ENCODE data around the gene ACSF2. TPM values are rescaled to one million over a fixed set of nuclear protein-coding genes. Genes with fewer than 3 reads are reported as not detected.
A peak's percentile ranks its signal among the peaks of the same experiment; 100 is the strongest.

Gene ACSF2
- total RNA-seq, 1 donor from 2014 or later, result 70.4 TPM

DNA sequence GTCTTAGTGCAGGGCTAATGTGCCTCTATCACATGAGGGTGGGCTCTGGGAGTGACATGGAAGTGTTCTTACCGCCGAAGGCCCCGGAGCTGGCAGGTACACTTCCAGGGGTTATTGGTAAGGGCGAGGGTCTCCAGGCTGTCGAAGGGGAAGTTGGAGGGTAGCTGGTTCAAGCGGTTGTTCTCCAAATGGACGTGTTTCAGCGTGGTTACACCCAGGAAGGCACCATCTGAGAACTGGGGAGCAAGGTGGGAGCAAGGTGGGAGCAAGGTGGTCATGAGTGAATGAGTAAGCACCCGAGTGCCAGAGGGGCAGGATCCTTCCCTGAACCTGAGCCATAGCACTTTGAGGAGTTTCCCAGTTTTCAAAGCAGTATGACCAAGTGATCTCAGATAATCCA, 39.6 kb downstream of the ACSF2 start:
- intact Hi-C loops (cut with DNase I), result no loop called here
- H3K4me3 ChIP-seq, result no peak overlapping the region
- DNase-seq (no peak), ATAC-seq (no peak)
- TF ChIP-seq, protein P1, sequence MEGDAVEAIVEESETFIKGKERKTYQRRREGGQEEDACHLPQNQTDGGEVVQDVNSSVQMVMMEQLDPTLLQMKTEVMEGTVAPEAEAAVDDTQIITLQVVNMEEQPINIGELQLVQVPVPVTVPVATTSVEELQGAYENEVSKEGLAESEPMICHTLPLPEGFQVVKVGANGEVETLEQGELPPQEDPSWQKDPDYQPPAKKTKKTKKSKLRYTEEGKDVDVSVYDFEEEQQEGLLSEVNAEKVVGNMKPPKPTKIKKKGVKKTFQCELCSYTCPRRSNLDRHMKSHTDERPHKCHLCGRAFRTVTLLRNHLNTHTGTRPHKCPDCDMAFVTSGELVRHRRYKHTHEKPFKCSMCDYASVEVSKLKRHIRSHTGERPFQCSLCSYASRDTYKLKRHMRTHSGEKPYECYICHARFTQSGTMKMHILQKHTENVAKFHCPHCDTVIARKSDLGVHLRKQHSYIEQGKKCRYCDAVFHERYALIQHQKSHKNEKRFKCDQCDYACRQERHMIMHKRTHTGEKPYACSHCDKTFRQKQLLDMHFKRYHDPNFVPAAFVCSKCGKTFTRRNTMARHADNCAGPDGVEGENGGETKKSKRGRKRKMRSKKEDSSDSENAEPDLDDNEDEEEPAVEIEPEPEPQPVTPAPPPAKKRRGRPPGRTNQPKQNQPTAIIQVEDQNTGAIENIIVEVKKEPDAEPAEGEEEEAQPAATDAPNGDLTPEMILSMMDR (IDR thresholded peaks at IDR 0.05), result no peak
- peaks cover 13% of the 10 kb centered on the region for H3K4me1 ChIP-seq
- H3K36me3 ChIP-seq, result peaks cover 24% of the 10 kb centered on the region
- peaks cover 11% of the 10 kb centered on the region for H3K27me3 ChIP-seq (ENCODE audit: low read depth)
- no peak overlapping the region for H3K27ac ChIP-seq
- no peaks in the 10 kb centered on the region for H3K9me3 ChIP-seq

GRCh38 chr17:50466371-50467113, 40.5 kb downstream of the ACSF2 start:
- TF ChIP-seq, protein P1 (IDR thresholded peaks at IDR 0.05), result no peak
- Histone ChIP-seq H3K9me3 (no peaks in the 10 kb centered on the region), H3K27me3 (ENCODE audit: low read depth) (peaks cover 11% of the 10 kb centered on the region), H3K4me3 (no peak overlapping the region), H3K36me3 (peaks cover 19% of the 10 kb centered on the region), H3K27ac (no peak overlapping the region), H3K4me1 (peaks cover 13% of the 10 kb centered on the region)
- ATAC-seq, result peak; percentile 6 to 25
- DNase-seq, result no peak
- intact Hi-C loops (cut with DNase I), result no loop called here

GRCh38 chr17:50467114-50467854, 41.3 kb downstream of the ACSF2 start:
- Histone ChIP-seq H3K9me3 (no peaks in the 10 kb centered on the region), H3K27ac (no peak overlapping the region), H3K36me3 (peaks cover 22% of the 10 kb centered on the region), H3K27me3 (ENCODE audit: low read depth) (peaks cover 11% of the 10 kb centered on the region), H3K4me3 (no peak overlapping the region), H3K4me1 (peaks cover 13% of the 10 kb centered on the region)
- no peak for ATAC-seq
- TF ChIP-seq, protein P1 (IDR thresholded peaks at IDR 0.05), result no peak
- no peak for DNase-seq
- intact Hi-C loops (cut with DNase I), result no loop called here

DNA sequence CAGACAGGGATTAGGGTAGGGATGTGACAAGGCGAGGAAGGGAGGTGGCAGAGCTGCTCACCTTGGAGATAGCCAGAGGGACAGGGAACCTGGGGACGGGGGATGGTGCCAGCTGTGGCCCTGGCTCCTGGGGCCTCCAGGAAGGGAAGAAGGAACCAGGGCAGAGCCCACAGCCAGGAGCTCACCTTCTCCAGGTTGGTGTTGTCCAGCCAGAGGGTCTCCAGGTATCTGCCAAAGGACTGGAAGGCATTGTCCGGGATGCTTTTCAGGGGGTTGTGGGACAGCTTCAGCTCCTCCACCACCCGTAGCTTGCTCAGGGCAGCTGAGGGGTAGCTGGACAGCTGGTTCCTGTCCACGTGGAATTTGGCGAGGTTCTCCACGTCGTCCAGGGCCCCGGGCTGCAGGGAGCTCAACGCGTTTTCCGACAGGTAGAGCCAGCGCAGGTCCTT, 41.9 kb downstream of the ACSF2 start:
- no peak for DNase-seq

More for the DNA sequence above, 41.9 kb downstream of the ACSF2 start:
- H3K27ac ChIP-seq, result no peak overlapping the region
- peaks cover 13% of the 10 kb centered on the region for H3K4me1 ChIP-seq
- no peak overlapping the region for H3K4me3 ChIP-seq
- intact Hi-C loops (cut with DNase I), result no loop called here
- H3K27me3 ChIP-seq (ENCODE audit: low read depth), result peaks cover 11% of the 10 kb centered on the region
- peaks cover 16% of the 10 kb centered on the region for H3K36me3 ChIP-seq
- no peaks in the 10 kb centered on the region for H3K9me3 ChIP-seq
- ATAC-seq, result no peak
- TF ChIP-seq, protein P1 (IDR thresholded peaks at IDR 0.05), result no peak

Data from lower lobe of right lung (tissue), 2 donors.